ENCODE measurements around the gene DLG2.

- no peak for TF ChIP-seq JUND (IDR thresholded peaks at IDR 0.05)
- TF ChIP-seq CTCF (IDR thresholded peaks at IDR 0.05; ENCODE audit: low read depth, low read length, missing input control): no peak
- no peak for TF ChIP-seq FOXA1 (IDR thresholded peaks at IDR 0.05)
Measured at GRCh38 chr11:83454674-83455073, 2172.5 kb downstream of the DLG2 start.
